GM19463 (cell line): Measurements from ENCODE around the gene SUPT6H.

Source experiments
- ATAC-seq: cut with Tn5 transposase; IDR thresholded peaks from one replicate; pipeline ENCODE4 v1.9.1; 2021; ENCODE audit warnings: mild to moderate bottlenecking, moderate library complexity; ENCODE audit not compliant: unreplicated experiment

The SUPT6H gene

DNA sequence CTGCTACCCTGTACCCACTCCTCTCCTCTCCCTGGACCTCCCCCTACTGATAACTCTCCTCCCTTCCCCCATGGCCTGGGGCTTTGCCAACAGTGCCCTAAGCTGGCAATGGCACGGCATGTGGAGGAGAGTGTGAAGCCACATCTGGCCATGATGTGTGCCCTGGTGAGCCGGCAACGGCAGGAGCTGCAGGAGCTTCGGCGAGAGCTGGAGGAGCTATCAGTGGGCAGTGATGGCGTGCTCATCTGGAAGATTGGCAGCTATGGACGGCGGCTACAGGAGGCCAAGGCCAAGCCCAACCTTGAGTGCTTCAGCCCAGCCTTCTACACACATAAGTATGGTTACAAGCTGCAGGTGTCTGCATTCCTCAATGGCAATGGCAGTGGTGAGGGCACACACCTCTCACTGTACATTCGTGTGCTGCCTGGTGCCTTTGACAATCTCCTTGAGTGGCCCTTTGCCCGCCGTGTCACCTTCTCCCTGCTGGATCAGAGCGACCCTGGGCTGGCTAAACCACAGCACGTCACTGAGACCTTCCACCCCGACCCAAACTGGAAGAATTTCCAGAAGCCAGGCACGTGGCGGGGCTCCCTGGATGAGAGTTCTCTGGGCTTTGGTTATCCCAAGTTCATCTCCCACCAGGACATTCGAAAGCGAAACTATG, 87.0 kb downstream of the SUPT6H start:
- no peak for ATAC-seq

- ATAC-seq = no peak
These were observed 87.6 kb downstream of the SUPT6H start for GRCh38 chr17:28749516-28750177.

DNA sequence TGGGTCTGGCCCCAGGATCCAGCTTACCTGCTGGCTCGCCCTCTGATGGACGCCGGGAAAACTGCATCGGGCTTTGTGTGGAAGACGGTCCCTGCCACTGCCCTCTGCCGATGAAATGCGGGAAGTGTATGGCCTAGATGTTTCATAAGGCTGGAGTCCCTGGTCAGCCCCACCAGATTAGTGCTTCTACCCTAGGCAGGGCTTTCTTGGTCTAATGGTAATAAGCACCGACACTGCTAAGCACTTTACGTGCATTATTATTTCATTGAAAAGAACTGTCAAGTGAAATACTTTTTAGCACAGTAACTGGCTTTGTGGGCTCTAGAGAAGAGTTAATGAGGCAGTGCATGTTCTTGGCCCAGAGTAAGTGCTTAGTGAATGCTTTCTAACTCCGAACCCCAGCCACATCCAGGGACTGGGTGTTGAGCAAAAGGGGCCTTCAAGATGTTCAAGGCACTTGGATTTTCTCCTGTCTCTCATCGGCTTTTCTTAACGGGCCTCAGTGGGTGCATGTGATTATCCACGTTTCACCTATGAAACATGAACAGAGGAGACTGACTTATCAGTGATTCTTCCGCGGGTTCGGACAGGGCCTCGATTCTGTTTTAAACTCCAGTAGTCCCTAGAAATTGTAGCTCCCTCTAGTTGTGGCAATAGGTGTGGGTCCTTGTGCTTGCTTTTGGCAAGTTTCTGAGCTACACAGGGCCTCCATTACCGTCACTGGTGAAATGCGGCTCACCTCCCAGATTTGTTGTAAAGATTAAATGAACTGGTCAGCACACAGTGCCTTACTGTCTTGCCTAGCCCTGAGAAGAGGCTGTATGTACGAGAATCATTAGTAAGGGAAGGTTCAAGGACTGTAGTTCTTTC, 88.4 kb downstream of the SUPT6H start:
- peak; percentile 85 for ATAC-seq

DNA sequence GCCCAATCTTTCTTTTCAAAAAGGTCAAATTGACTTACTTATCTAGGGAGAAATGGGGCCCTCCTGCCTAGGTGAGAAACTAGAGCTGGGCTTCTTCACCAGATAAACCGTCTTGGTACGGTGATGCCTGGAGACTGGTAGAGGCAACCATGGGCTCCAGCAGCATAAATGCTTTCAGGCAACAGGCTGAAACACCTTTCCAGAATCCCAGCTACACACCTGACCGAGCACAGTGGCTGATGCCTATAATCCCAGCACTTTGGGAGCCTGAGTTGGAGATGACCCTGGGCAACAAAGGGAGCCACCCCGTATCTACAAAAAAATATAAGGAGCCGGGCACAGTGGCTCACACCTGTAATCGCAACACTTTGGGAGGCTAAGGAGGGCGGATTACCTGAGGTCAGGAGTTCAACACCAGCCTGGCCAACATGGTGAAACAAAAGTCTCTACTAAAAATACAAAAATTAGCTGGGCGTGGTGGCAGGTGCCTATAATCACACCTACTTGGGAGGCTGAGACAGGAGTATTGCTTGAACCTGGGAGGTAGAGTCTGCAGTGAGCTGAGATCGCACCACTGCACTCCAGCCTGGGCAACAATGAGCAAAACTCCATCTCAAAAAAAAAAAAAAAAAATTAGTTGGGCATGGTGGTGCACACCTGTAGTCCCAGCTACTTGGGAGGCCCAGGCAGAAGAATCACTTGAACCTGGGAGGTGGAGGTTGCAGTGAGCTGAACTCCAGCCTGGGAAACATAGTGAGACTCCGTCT, 89.8 kb downstream of the SUPT6H start:
- ATAC-seq = no peak
